ENCODE results near the gene STAT1. TPM values are rescaled to one million over a fixed set of nuclear protein-coding genes. Genes with fewer than 3 reads are reported as not detected.
A peak's percentile ranks its signal among the peaks of the same experiment; 100 is the strongest.

STAT1 gene
- total RNA-seq, 1 donor from 2014 or later = 60.7 TPM

DNA sequence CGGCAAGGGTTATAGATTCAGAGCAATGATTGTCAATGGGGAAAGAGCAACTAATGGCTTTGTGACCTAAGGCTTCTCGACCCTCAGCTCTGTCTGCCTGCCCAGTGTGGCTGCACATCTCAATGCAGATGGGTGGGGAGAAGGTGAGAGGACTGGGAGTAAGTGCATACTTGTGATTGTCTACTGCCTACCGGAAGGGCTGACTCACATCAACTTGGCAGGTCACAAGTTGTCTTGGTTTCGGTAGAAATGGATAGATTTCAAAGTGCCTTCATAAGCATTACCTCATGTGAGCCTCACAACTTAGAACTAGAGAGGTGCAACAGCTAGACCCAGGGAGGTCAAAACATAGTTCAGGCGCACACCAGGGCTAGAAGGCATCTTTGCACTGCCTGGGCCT, 29.4 kb downstream of the STAT1 start:
- no peak for DNase-seq (ENCODE audit: low spot score)

GRCh38 chr2:190982262-190983034, 31.5 kb downstream of the STAT1 start:
- no peak for DNase-seq (ENCODE audit: low spot score)

GRCh38 chr2:190981733-190982132, 32.2 kb downstream of the STAT1 start:
- no peak for DNase-seq (ENCODE audit: low spot score)

GRCh38 chr2:190981333-190981732, 32.6 kb downstream of the STAT1 start:
- DNase-seq (ENCODE audit: low spot score) = no peak

- DNase-seq (ENCODE audit: low spot score) = no peak
Observed at GRCh38 chr2:190980630-190981209, 33.3 kb downstream of the STAT1 start.

DNA sequence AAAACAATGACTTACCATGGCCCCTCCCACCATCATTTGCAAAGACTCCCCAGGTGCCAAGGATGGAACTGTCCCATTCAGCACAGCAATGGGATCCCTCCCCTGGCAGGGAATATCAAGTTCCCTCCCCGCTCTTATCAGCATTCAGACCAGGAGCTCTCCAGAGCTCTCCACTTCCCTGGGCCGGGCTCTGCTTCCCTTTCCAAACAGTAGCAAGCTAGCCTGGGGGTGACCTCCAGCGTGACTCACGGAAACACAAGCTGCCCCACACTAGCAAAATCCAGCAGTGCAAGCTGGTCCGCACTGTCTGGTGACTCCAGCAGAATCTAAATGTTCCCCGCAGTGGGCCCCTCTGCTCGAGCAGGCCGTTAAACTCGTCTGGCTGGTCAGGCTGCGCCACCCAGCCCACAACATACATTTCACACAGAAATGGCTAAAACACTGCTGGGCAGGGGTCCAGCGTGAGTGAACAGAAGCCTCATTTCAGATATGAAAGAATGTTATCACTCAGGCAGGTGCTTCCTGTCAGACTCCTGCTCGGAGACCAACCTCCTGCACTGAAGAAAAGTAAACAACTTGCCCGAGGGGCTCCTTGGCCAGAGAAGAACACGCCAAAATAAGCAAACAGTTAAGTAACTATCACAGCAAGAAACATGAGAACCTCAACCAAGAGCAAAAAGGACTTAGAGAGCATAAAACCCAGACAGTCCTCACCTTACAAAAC, 33.9 kb downstream of the STAT1 start:
- DNase-seq (ENCODE audit: low spot score) = peak; percentile 90

GRCh38 chr2:190978389-190979053, 35.5 kb downstream of the STAT1 start:
- no peak for DNase-seq (ENCODE audit: low spot score)

- DNase-seq (ENCODE audit: low spot score) = no peak
Observed at GRCh38 chr2:190977505-190977904, 36.5 kb downstream of the STAT1 start.

- no peak for DNase-seq (ENCODE audit: low spot score)
Observed at GRCh38 chr2:190976521-190976920, 37.5 kb downstream of the STAT1 start.

- DNase-seq (ENCODE audit: low spot score) = no peak
Observed at GRCh38 chr2:190974629-190975361, 39.2 kb downstream of the STAT1 start.

DNA sequence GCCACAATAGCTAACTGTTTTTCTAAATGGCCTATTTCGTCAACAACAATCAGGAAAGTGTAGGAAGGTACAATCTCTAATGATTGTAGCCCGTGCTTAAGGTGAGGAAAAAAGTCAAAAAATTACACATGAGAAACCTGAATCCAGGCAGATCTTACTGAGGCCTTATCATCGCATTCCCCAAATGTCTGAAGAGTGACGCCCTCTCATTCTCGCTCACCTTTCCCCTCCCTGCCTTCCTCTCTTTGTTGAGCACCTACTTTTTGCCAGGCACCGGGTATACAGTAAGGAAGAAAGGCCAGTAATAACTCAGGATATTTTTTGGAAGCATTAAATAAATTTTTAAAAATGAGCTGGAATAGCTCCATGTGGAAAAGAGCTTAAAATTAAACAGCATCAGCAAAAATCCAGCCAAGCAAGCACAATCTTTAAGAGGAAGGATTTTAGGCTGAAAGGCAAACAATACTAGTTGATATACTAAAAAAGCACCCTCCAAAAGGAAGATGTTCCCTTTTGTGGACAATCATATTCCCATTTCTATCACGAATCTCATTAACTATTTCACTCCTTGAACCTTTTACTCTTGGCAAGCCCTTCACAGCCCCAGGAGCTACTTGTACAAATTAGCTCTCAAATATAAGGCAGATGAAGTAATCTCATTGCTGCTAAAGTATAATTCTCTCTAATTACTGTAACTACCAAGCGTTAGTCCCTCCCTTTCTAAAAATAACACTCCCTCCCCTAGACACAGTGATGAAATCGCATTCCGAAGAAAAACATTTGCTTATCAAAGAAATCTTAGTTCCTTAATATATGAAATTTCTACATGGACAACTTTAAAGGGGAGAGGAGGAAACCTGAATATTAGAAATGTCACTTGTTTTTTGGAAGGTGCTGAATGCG, 40.0 kb downstream of the STAT1 start:
- no peak for DNase-seq (ENCODE audit: low spot score)

DNA sequence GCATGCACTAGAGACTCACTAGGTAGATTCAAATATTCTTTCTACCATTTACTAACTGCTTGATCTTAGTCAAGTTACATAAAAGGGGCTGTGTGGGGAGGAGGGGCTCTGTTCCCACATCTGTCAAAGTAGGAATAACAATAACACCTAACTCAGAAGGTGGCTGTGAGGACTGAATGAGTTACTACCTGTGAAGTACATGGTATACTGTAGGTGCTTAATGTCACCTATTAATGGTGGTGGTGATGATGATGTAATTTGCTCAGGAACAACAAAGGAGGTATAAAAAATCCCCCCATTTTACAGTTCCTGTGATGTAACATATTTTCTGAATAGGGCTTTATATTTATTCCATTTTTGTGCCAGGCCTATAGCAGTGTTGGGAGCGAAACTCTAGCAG, 40.7 kb downstream of the STAT1 start:
- DNase-seq (ENCODE audit: low spot score) = no peak

DNA sequence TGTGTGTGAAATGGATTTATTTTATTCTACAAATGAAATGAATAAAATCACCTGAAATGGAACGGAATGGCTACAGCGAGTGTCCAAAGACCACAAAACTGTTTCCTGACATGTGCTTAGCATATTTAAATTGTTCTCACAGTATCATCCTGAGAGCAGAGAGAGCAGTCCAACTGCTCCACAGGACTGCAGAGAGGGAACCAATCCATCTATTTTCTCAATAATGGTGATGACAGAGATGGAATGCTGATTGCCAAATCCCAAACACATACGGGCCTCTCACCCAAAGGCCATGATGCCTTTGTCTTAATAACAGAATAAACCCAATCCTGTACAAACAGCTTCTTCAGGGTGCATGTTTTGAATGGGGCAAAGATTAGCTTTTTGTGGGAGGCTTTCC, 41.1 kb downstream of the STAT1 start:
- no peak for DNase-seq (ENCODE audit: low spot score)

DNA sequence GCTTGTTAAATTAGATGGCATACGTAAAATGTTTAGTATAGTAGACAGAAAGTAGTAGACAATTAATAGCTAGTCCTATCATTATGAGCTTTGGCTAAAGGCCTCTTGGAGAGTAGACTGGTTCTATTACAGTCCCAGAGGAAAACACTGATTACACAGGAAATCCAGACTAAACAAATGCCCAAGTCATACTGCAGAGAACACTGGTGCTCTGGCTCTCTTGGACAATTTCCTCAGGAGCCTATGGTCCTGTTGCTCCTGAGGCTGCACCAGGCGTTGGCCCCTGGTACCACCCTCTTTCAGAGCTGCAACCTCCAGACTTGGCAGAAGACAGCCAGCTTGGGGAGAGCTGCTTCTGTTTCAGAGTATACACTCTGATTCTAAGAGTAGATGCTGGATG, 41.8 kb downstream of the STAT1 start:
- DNase-seq (ENCODE audit: low spot score) = no peak

GRCh38 chr2:190970873-190971506, 43.0 kb downstream of the STAT1 start:
- no peak for DNase-seq (ENCODE audit: low spot score)

- DNase-seq (ENCODE audit: low spot score) = no peak
Observed at GRCh38 chr2:190970160-190970559, 43.8 kb downstream of the STAT1 start.

DNA sequence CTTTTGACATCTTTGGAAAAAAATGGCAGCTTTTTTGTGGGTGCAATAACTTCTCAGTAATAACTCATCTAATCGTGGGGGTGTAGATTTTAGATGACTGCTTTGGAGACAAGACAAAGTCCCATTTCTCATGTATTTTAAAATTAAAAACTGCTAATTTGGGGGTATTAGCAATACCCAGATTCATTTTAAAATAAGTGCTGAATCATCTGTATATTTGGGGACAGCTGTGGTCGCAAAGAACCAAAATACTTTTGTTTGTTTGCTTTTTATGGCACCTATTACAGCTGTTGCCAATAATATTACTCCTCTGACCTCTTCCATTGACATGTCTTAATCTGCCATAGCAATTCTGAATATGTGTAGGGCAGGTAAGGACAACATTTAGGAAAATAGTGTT, 45.4 kb downstream of the STAT1 start:
- no peak for DNase-seq (ENCODE audit: low spot score)

DNA sequence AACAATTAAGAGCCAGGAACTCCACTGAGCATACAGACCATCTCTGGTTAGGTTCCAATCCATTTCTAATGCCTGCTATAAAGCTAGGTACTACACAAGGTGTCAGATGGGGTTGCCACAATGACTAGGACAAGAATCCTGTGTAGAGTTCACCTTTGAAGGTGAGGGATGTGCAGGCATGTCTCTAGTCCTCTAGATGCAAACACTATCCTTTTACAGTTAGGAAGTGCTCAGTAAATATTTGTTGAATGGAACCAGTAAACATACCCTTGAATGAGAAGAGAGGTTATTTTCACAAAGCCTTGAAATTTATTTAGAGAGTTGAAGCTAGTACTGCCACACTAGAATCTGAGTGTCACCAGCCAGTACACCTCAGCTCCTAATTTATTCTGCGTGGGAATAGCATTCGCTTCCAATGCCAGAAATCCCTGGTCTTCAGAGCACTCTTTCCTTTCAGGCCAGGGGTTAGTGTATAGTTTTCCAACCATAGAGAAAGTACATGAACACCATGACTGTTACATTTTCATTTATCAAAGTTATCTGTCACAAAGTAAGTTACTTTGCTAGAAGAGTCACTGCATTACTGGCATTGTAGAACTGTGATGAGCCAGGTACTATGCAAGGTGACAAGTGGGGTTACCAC, 48.3 kb downstream of the STAT1 start:
- DNase-seq (ENCODE audit: low spot score) = no peak

GRCh38 chr2:190964170-190964795, 49.7 kb downstream of the STAT1 start:
- DNase-seq (ENCODE audit: low spot score) = no peak
